ENCODE data around the gene ZNF14.

DNA sequence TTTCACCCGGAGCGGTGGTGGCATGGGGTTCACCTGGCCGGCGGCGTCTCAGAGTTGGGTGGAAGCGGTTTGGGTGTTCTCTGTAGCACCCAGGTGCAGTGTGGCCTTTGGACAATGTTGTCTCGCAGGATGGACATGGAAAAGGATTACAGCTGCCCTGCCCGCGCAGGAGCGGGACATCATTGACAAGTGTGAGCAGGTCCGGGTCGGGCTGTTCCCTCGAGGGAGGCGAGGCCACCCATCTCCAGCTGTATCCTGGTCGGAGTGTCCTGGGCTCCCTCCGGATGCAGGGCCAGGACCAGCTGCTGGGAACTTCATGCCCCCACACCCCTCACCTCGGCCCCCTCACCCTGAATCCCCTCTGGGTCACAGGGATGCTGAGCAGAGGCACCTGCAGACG is 7.8 kb upstream of the ZNF14 start:
- TF ChIP-seq CEBPB (tag; IDR thresholded peaks at IDR 0.05) (no peak), FOXJ3 (CRISPR knock-in tag; IDR thresholded peaks at IDR 0.05) (no peak), ZNF436 (CRISPR knock-in tag; IDR thresholded peaks at IDR 0.05) (no peak), POLR2A (conservative IDR thresholded peaks at IDR 0.05) (no peak), FOXA1 (IDR thresholded peaks at IDR 0.05; ENCODE audit: borderline replicate concordance) (no peak), ZBTB8A (IDR thresholded peaks at IDR 0.05; ENCODE audit: partially characterized antibody) (no peak)
- TF ChIP-seq, protein P1, sequence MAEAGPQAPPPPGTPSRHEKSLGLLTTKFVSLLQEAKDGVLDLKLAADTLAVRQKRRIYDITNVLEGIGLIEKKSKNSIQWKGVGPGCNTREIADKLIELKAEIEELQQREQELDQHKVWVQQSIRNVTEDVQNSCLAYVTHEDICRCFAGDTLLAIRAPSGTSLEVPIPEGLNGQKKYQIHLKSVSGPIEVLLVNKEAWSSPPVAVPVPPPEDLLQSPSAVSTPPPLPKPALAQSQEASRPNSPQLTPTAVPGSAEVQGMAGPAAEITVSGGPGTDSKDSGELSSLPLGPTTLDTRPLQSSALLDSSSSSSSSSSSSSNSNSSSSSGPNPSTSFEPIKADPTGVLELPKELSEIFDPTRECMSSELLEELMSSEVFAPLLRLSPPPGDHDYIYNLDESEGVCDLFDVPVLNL (CRISPR knock-in tag; IDR thresholded peaks at IDR 0.05; ENCODE audit: low read depth) = no peak
- TF ChIP-seq, protein P2, sequence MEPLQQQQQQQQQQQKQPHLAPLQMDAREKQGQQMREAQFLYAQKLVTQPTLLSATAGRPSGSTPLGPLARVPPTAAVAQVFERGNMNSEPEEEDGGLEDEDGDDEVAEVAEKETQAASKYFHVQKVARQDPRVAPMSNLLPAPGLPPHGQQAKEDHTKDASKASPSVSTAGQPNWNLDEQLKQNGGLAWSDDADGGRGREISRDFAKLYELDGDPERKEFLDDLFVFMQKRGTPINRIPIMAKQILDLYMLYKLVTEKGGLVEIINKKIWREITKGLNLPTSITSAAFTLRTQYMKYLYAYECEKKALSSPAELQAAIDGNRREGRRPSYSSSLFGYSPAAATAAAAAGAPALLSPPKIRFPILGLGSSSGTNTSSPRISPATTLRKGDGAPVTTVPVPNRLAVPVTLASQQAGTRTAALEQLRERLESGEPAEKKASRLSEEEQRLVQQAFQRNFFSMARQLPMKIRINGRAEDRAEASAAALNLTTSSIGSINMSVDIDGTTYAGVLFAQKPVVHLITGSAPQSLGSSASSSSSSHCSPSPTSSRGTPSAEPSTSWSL (CRISPR knock-in tag; IDR thresholded peaks at IDR 0.05; ENCODE audit: borderline replicate concordance) = no peak

Data from K562 (cell line).